ENCODE results near the gene TGDS. TPM values are rescaled to one million over a fixed set of nuclear protein-coding genes. Genes with fewer than 3 reads are reported as not detected.

Gene TGDS
- polyA plus RNA-seq, 1 donor, result 8.9 TPM

GRCh38 chr13:94599877-94600276 lies 3.9 kb upstream of the TGDS start:
- no peak for DNase-seq

- DNase-seq, result no peak
Observed at GRCh38 chr13:94598281-94598680, 2.3 kb upstream of the TGDS start.

GRCh38 chr13:94596575-94596971 lies 621 bp upstream of the TGDS start:
- no peak for DNase-seq

- peak; percentile 23 for DNase-seq
Observed at GRCh38 chr13:94595001-94595949, 677 bp downstream of the TGDS start.

GRCh38 chr13:94590744-94591143 lies 5.2 kb downstream of the TGDS start:
- DNase-seq, result no peak

GRCh38 chr13:94588541-94588940 lies 7.4 kb downstream of the TGDS start:
- peak; percentile 22 for DNase-seq

- no peak for DNase-seq
Observed at GRCh38 chr13:94586371-94586770, 9.6 kb downstream of the TGDS start.

GRCh38 chr13:94585543-94586101 lies 10.3 kb downstream of the TGDS start:
- DNase-seq, result no peak

- no peak for DNase-seq
Observed at GRCh38 chr13:94583926-94584325, 12.0 kb downstream of the TGDS start.

- no peak for DNase-seq
Observed at GRCh38 chr13:94579063-94579462, 16.9 kb downstream of the TGDS start.

- no peak for DNase-seq
Observed at GRCh38 chr13:94569615-94570014, 26.3 kb downstream of the TGDS start.

- no peak for DNase-seq
Observed at GRCh38 chr13:94568443-94568842, 27.5 kb downstream of the TGDS start.

GRCh38 chr13:94567581-94567980 lies 28.4 kb downstream of the TGDS start:
- no peak for DNase-seq

- no peak for DNase-seq
Observed at GRCh38 chr13:94561126-94561525, 34.8 kb downstream of the TGDS start.

- no peak for DNase-seq
Observed at GRCh38 chr13:94560116-94560515, 35.8 kb downstream of the TGDS start.

GRCh38 chr13:94559222-94559795 lies 36.6 kb downstream of the TGDS start:
- DNase-seq, result no peak

- no peak for DNase-seq
Observed at GRCh38 chr13:94558716-94559115, 37.2 kb downstream of the TGDS start.

- no peak for DNase-seq
Observed at GRCh38 chr13:94557684-94558235, 38.2 kb downstream of the TGDS start.

GRCh38 chr13:94556621-94557020 lies 39.3 kb downstream of the TGDS start:
- no peak for DNase-seq

GRCh38 chr13:94556041-94556440 lies 39.9 kb downstream of the TGDS start:
- no peak for DNase-seq

GRCh38 chr13:94553766-94554165 lies 42.2 kb downstream of the TGDS start:
- DNase-seq, result no peak

- DNase-seq, result no peak
Observed at GRCh38 chr13:94552095-94552494, 43.9 kb downstream of the TGDS start.

GRCh38 chr13:94550062-94550738 lies 45.8 kb downstream of the TGDS start:
- no peak for DNase-seq

All from hindlimb muscle (tissue), 1 donor.